Inflammatory macrophage treated with lipopolysaccharide for 1 hour (primary cell): ENCODE results near the gene COMMD8.
A peak's percentile ranks its signal among the peaks of the same experiment; 100 is the strongest.

ENCODE experiments used
- DNase-seq, 2 donors: peaks; one replicate each; pipeline ENCODE4 v3.0.0-alpha.2; 2020 to 2022

COMMD8 gene

DNA sequence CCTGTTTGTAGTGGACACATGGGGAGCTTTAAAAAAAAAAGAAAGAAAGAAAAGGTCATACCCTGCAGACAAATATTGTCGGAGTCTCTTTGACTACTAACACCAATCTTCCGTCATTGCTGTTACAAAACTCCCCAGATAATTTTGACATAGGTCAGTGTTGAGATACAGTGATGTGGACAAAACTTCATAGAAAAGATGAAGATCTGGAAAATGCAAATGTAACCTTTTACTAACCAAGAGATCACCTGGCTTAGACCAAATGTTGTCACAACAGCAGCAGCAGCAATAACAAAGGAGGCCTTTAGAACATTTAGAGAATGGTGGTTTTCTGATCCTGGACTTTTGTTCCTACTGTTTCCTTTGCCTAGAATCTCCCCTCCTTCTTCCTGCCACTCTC lies 8.1 kb upstream of the COMMD8 start:
- DNase-seq: no peak

- DNase-seq: no peak
Measured at GRCh38 chr4:47471064-47471463, 7.6 kb upstream of the COMMD8 start.

GRCh38 chr4:47469951-47470350 lies 6.4 kb upstream of the COMMD8 start:
- no peak for DNase-seq

DNA sequence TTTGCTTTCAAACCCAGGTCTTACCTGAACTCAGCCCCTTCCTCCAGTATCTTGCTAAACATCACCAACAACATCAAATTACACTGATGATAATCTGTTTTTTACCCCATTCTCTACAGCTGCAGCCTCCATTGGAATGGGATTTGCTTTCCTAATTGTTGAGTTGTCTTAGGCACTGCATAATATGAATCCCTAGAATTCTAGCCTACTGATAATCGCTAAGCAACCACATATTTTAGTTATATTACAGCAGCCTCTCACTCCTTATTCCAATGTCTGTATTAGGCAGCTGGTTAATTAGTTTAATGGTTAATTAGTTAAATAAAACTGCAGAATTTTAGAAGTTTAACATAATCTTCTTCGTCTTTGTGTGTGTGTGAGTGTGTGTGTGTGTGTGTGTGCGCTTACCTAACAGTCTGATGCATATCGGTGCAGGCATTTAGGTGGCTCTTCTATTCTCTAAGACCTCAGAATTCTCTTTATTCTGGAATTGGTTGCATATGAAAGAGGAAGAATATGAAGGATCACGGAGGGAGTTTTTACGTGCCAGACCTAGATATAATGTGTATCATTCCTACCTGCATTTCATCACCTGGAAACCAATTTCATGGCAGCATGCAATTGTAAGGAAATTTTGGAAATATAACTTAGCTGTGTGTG lies 5.3 kb upstream of the COMMD8 start:
- no peak for DNase-seq

DNA sequence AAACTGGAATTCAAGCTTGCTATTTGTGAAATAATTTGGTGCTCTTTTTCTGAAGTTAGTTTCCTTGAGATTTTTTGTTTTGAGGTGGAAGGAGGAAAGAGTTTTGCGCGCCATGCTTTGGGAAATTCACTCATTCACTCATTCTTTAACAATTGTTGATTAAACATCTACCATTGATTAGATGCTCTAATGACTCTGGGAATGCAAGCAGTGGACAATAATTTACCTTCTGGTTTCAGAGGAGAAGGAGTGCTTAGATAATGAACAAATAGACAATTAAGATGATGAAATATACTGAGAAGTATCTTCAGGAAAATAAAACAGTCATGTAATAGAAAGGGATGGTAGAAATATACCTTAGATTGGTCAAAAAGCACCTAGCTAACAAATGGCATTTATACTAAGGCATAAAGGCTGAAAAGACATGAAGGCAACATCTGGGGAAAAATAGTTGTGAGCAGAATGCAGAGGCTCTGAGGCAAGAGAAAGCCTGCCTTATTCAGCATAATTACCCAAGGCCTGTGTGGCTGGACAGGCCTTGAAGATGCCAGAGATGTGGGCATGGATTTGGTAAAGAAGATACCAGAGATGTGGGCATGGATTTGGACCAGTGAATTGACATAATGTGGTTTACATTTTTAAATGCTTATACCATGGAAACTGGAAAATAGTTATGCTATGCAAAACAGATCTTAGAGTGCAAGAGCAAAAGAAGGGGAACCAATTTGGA lies 2.7 kb upstream of the COMMD8 start:
- DNase-seq: no peak

DNA sequence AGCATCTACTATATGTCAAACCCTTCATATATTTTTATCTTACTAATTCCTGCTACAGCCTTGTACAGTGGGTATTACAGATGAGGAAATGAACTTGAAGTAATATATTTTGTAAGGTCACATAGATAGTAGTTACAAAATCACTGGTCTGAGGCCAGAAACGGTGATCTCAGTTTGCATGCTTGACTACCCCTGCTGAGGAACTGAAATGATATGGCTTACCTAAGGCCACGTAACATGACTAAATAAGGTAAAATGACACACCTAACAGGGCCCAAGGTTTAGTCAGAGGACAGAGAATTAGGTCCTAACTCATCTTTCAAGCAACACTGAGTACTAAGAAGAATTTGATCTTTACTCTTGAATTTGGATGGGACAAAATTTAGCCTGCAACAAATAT lies 1.5 kb upstream of the COMMD8 start:
- DNase-seq: no peak

DNA sequence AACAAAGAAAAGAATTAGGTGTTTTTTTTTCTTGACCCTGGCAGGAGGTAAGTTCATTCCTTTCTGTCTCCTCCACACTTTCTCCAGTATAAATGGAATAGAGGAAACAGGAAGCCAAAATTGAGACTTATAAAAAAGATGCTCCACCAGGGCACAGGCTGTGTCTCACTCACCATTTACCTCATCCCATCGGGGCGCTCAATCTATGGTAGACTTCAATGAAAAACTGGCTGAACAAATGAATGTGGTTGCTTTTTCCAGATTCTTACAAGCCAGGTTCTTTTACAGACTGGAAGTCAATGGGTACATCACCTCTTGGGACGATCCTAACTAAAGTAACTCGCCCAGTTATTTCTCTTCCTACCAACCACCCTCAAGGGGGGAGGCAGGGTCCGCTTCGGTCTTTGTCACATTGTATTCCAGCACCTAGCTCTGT lies 685 bp downstream of the COMMD8 start:
- DNase-seq: no peak

DNA sequence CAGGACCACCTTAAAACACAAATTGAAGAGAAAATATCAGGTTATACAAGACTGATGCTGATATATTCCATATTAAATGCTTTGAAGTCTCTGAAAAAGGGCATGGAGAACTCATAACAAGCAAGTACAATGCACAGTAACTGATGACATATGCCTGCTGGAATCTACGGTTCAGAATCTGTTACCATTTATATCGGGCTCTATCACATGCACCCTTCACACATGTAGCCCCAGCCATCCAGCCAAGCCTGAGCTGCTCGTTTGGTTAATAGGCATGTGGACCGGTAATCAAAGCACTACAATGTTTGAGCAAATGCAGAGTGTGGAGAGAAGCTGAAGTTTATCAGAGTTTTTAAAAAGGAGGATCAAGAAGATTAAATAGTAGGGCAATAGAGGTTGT lies 11.8 kb downstream of the COMMD8 start:
- no peak for DNase-seq

DNA sequence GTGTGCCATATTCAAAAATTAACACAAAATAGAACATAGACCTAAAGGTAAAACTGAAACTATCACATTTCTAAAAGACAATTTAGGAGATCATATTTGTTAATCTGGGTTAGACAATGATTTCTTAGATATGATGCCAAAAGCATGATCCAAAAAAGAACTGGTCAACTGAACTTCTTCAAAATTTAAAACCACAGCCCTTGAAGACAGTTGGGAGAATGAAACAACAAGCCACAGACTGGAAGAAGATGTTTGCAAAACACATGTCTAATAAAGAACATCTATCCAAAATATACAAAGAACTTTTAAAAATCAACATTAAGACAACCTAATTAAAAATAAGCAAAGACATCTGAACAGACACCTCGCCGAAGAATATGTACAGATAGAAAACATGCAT lies 19.5 kb downstream of the COMMD8 start:
- no peak for DNase-seq

- DNase-seq: peak; percentile 61 to 62
Measured at GRCh38 chr4:47442980-47443379, 20.5 kb downstream of the COMMD8 start.

DNA sequence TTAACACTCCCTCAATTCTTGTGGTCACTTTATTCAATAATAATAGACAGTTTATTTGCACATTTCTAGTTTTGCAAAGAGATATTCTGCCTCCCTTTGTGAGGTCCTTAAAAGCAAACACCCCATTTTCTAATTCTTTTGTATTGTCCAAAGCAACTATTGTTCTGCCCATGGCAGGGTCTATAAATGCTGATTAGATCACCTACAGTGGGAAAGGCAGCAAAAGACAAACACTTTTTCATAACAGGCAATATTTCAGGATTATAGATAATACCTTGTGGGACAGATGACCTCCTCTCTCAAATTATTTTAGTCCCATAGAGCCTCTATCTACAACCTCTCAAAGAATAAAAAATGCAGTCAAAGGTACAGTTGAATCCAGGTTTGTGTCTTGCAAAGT lies 28.6 kb downstream of the COMMD8 start:
- DNase-seq: no peak

DNA sequence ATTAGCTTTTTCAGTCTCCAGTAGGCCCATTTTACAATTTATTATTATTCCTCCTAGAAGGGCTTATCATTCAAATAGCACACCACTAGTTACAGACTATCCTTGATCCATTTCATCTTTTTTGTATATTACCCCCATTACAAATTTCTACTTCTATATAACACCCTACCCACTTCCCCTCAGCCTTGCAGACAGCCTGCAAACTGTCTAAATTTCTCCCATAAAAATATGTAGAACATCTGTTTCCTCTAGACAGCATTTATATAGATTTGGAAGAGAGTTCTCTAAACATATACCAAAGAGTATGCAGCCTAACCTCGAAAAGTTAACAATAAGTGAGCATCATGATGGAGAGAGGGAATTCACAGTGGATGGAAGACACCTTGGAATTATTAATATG lies 30.8 kb downstream of the COMMD8 start:
- no peak for DNase-seq

- no peak for DNase-seq
Measured at GRCh38 chr4:47427935-47428334, 35.6 kb downstream of the COMMD8 start.

GRCh38 chr4:47425628-47426027 lies 37.9 kb downstream of the COMMD8 start:
- DNase-seq: no peak

- no peak for DNase-seq
Measured at GRCh38 chr4:47419296-47419695, 44.2 kb downstream of the COMMD8 start.

DNA sequence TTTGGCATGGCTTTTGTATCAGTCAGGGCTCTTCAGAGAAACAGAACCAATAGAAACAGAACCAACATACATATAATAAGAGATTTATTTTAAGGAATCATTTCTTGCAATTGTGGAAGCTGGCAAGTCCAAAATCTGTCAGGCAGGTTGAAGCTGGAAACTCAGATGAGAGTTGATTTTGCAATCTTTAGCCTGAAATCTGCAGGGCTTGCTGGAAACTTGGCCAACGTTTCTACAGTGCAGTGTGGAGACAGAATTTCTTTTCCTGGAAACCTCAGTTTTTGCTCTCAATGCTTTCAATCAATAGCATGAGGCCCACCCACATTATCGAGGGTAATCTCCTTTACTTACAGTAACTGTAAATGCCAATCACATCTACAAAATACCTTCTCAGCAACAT lies 45.4 kb downstream of the COMMD8 start:
- no peak for DNase-seq

- no peak for DNase-seq
Measured at GRCh38 chr4:47415719-47416118, 47.8 kb downstream of the COMMD8 start.

- DNase-seq: no peak
Measured at GRCh38 chr4:47413521-47413920, 50.0 kb downstream of the COMMD8 start.

GRCh38 chr4:47410271-47410670 lies 53.2 kb downstream of the COMMD8 start:
- no peak for DNase-seq

DNA sequence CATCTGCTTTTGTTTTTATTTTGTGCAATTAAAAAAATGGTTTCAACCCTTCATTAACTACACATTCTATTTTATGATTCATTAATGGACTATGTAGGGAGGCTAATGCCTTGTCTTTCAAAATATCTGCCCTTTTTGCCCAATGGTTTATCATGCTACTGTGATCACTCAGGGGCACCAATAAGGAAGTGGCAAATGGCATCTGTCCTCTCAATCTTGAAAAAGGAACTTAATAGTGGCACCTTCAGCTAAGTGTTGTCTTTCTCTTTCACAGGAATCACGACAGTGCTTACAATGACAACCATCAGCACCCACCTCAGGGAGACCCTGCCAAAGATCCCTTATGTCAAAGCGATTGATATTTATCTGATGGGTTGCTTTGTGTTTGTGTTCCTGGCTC lies 57.1 kb downstream of the COMMD8 start:
- DNase-seq: no peak
